Astrocyte (in vitro differentiated cells and primary cell): Measurements from ENCODE around the gene IQGAP2. TPM values are rescaled to one million over a fixed set of nuclear protein-coding genes. Genes with fewer than 3 reads are reported as not detected.
A peak's percentile ranks its signal among the peaks of the same experiment; 100 is the strongest.

Experiments used
- DNase-seq: peaks from one replicate; pipeline ENCODE4 v3.0.0-alpha.2; 2010; ENCODE audit warnings: low read depth
- FAIRE-seq: peaks from 2 replicates; lab custom pipeline; 2011; peaks lifted over from hg19 to GRCh38; lab: Jason Lieb, UNC
- H2AFZ ChIP-seq: 2 replicates; pipeline ENCODE4 v1.6.0; 2012; ENCODE audit warnings: low read depth, low read length, inconsistent platforms
- H3K27ac ChIP-seq: 2 replicates; pipeline ENCODE4 v1.5.1; 2011; ENCODE audit warnings: low read depth, low read length, inconsistent platforms
- H3K27me3 ChIP-seq: 2 replicates; pipeline ENCODE4 v1.6.0; 2011; ENCODE audit warnings: low read length, inconsistent platforms; ENCODE audit not compliant: insufficient read depth
- H3K36me3 ChIP-seq: 2 replicates; pipeline ENCODE4 v1.5.1; 2011; ENCODE audit warnings: low read length, inconsistent platforms; ENCODE audit not compliant: insufficient read depth
- H3K4me1 ChIP-seq: 2 replicates; pipeline ENCODE4 v1.5.1; 2011; ENCODE audit warnings: low read length, inconsistent platforms; ENCODE audit not compliant: insufficient read depth
- H3K4me2 ChIP-seq: 2 replicates; pipeline ENCODE4 v1.6.0; 2012; ENCODE audit warnings: low read length, inconsistent platforms
- H3K4me3 ChIP-seq: 2 replicates; pipeline ENCODE4 v1.5.1; 2011; ENCODE audit warnings: low read depth, mild to moderate bottlenecking, low read length, inconsistent platforms; ENCODE audit not compliant: insufficient read depth
- H3K79me2 ChIP-seq: 2 replicates; pipeline ENCODE4 v1.6.0; 2012; ENCODE audit warnings: mild to moderate bottlenecking, low read length, inconsistent platforms; ENCODE audit not compliant: insufficient read depth
- H3K9ac ChIP-seq: 2 replicates; pipeline ENCODE4 v1.6.0; 2012; ENCODE audit warnings: mild to moderate bottlenecking, low read length, inconsistent platforms
- H3K9me3 ChIP-seq: 2 replicates; pipeline ENCODE4 v1.5.1; 2012; ENCODE audit warnings: low read depth, mild to moderate bottlenecking, low read length, inconsistent platforms; ENCODE audit not compliant: insufficient read depth
- H4K20me1 ChIP-seq: 2 replicates; pipeline ENCODE4 v1.6.0; 2012; ENCODE audit warnings: low read length, inconsistent platforms; ENCODE audit not compliant: insufficient read depth
- H3K27ac Mint-ChIP-seq: one replicate; pipeline ENCODE4 v1.8.0; 2021; ENCODE audit warnings: mild to moderate bottlenecking, mixed read lengths; ENCODE audit not compliant: unreplicated experiment
- H3K27me3 Mint-ChIP-seq: one replicate; pipeline ENCODE4 v1.8.0; 2021; ENCODE audit warnings: low read depth, mixed read lengths; ENCODE audit not compliant: unreplicated experiment
- H3K36me3 Mint-ChIP-seq: one replicate; pipeline ENCODE4 v1.8.0; 2021; ENCODE audit warnings: low read depth, mixed read lengths; ENCODE audit not compliant: unreplicated experiment
- H3K4me1 Mint-ChIP-seq: one replicate; pipeline ENCODE4 v1.8.0; 2021; ENCODE audit warnings: low read depth, mixed read lengths; ENCODE audit not compliant: unreplicated experiment
- H3K4me3 Mint-ChIP-seq: one replicate; pipeline ENCODE4 v1.8.0; 2021; ENCODE audit warnings: mild to moderate bottlenecking, moderate library complexity, mixed read lengths; ENCODE audit not compliant: unreplicated experiment
- H3K9me3 Mint-ChIP-seq: one replicate; pipeline ENCODE4 v1.8.0; 2021; ENCODE audit warnings: mild to moderate bottlenecking, mixed read lengths; ENCODE audit not compliant: unreplicated experiment
- CTCF ChIP-seq: IDR thresholded peaks from 2 replicates; pipeline ENCODE4 v1.5.1; 2011; ENCODE audit warnings: low read depth, mild to moderate bottlenecking, inconsistent platforms, low read length, moderate library complexity; ENCODE audit not compliant: insufficient read depth
- EZH2 ChIP-seq: IDR thresholded peaks from 2 replicates; pipeline ENCODE4 v1.6.1; 2012; ENCODE audit warnings: mild to moderate bottlenecking, low read length, inconsistent platforms; ENCODE audit not compliant: insufficient read depth
- total RNA-seq: library from RNA; stranded (reverse); gene quantifications from 2 replicates; pipeline ENCODE4 v1.2.1, GENCODE V29; 2021

Gene IQGAP2
- total RNA-seq, 1 donor from 2014 or later = 2.9 TPM

GRCh38 chr5:76457674-76458485, 54.8 kb downstream of the IQGAP2 start:
- no peaks in the 10 kb centered on the region for H3K9me3 ChIP-seq
- H3K4me1 Mint-ChIP-seq = peaks cover 2% of the 10 kb centered on the region
- no peak overlapping the region for H3K27ac Mint-ChIP-seq
- no peaks in the 10 kb centered on the region for H3K4me1 ChIP-seq
- no peak overlapping the region for H3K4me2 ChIP-seq
- no peak for FAIRE-seq
- no peaks in the 10 kb centered on the region for H3K36me3 Mint-ChIP-seq
- H4K20me1 ChIP-seq = no peaks in the 10 kb centered on the region
- H3K27ac ChIP-seq = no peak overlapping the region
- no peaks in the 10 kb centered on the region for H3K27me3 Mint-ChIP-seq
- H3K4me3 Mint-ChIP-seq = no peak overlapping the region
- no peak overlapping the region for H2AFZ ChIP-seq
- no peaks in the 10 kb centered on the region for H3K36me3 ChIP-seq
- H3K79me2 ChIP-seq = no peaks in the 10 kb centered on the region
- DNase-seq = peak; percentile 17
- no peak overlapping the region for H3K9ac ChIP-seq
- TF ChIP-seq EZH2 = no peak
- no peak for TF ChIP-seq CTCF
- no peaks in the 10 kb centered on the region for H3K9me3 Mint-ChIP-seq
- H3K4me3 ChIP-seq = no peak overlapping the region
- H3K27me3 ChIP-seq = peaks cover 3% of the 10 kb centered on the region

GRCh38 chr5:76458486-76458830, 55.4 kb downstream of the IQGAP2 start:
- Mint-ChIP-seq H3K27ac (no peak overlapping the region), H3K36me3 (no peaks in the 10 kb centered on the region), H3K4me3 (no peak overlapping the region), H3K27me3 (no peaks in the 10 kb centered on the region), H3K9me3 (no peaks in the 10 kb centered on the region), H3K4me1 (peaks cover 2% of the 10 kb centered on the region)
- H3K4me2 ChIP-seq = no peak overlapping the region
- DNase-seq (no peak), FAIRE-seq (no peak)
- no peaks in the 10 kb centered on the region for H3K9me3 ChIP-seq
- H3K27me3 ChIP-seq = peaks cover 3% of the 10 kb centered on the region
- no peaks in the 10 kb centered on the region for H4K20me1 ChIP-seq
- H3K4me1 ChIP-seq = no peaks in the 10 kb centered on the region
- H3K4me3 ChIP-seq = no peak overlapping the region
- no peak overlapping the region for H2AFZ ChIP-seq
- no peak overlapping the region for H3K27ac ChIP-seq
- no peaks in the 10 kb centered on the region for H3K36me3 ChIP-seq
- no peak for TF ChIP-seq EZH2
- TF ChIP-seq CTCF = no peak
- H3K9ac ChIP-seq = no peak overlapping the region
- H3K79me2 ChIP-seq = no peaks in the 10 kb centered on the region

GRCh38 chr5:76460104-76460503, 57.0 kb downstream of the IQGAP2 start:
- no peaks in the 10 kb centered on the region for H3K79me2 ChIP-seq
- H3K27me3 Mint-ChIP-seq = no peaks in the 10 kb centered on the region
- no peak overlapping the region for H3K27ac Mint-ChIP-seq
- H3K36me3 ChIP-seq = no peaks in the 10 kb centered on the region
- peaks cover 2% of the 10 kb centered on the region for H3K4me1 Mint-ChIP-seq
- H3K27me3 ChIP-seq = peaks cover 3% of the 10 kb centered on the region
- no peaks in the 10 kb centered on the region for H3K4me1 ChIP-seq
- FAIRE-seq (no peak), DNase-seq (no peak)
- no peak overlapping the region for H3K4me3 ChIP-seq
- no peaks in the 10 kb centered on the region for H3K9me3 Mint-ChIP-seq
- no peaks in the 10 kb centered on the region for H3K9me3 ChIP-seq
- H3K4me3 Mint-ChIP-seq = no peak overlapping the region
- TF ChIP-seq EZH2 (no peak), CTCF (no peak)
- H2AFZ ChIP-seq = no peak overlapping the region
- H3K36me3 Mint-ChIP-seq = no peaks in the 10 kb centered on the region
- H3K9ac ChIP-seq = no peak overlapping the region
- no peaks in the 10 kb centered on the region for H4K20me1 ChIP-seq
- H3K27ac ChIP-seq = no peak overlapping the region
- H3K4me2 ChIP-seq = no peak overlapping the region
